ENCODE measurements around the gene CCDC150.

Gene CCDC150

DNA sequence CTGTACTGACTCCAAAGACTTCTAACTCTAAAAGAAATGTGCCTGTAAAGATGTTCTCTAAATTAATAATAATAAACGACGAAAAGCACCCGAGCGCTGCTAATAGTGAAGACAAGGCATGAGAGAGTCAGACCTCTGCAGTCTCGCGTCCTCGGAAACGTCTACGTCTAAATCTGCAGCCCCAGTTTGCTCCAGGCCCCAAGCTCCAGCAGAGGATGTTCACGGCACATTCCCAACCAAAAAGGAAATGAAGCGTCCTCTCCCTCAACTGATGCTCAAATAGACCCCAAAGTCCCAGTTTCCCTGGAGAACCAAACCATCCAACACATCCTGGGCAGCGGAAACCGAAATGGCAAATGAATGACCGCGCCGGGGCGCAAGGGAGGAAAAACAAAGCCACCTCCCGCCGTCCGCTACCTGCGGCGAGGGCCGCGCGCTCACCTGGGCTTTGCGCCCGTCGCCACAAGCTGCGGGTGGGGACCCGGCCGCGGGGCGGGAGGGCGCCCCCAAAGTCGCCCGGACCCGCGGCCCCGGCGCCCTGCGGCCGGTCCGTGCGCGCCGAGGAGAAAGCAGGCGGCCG lies 47.1 kb upstream of the CCDC150 start:
- peak overlapping the region; percentile 46; the same call in 1 of the 2 replicates for H2AFZ ChIP-seq (ENCODE audit: low read depth)
- peaks cover 8% of the 10 kb centered on the region for H3K4me1 ChIP-seq (ENCODE audit: low read depth, poor library complexity, severe bottlenecking)
- H3K36me3 ChIP-seq (ENCODE audit: insufficient read depth): no peaks in the 10 kb centered on the region
- H3K9ac ChIP-seq: peak overlapping the region; percentile 42; the same call in 1 of the 2 replicates
- no peaks in the 10 kb centered on the region for H4K20me1 ChIP-seq (ENCODE audit: insufficient read depth)
- H3K27me3 ChIP-seq (ENCODE audit: insufficient read depth, low read depth): no peaks in the 10 kb centered on the region
- peak overlapping the region; percentile 66 for H3K4me2 ChIP-seq
- H3K27ac ChIP-seq: no peak overlapping the region; the same call in 1 of the 2 replicates
- H3K79me2 ChIP-seq (ENCODE audit: insufficient read depth, low read depth): no peaks in the 10 kb centered on the region
- H3K4me3 ChIP-seq (IDR thresholded peaks at IDR 0.05; ENCODE audit: insufficient read depth, low read depth, low read length): peak overlapping the region; percentile 50
- TF ChIP-seq, protein P1, sequence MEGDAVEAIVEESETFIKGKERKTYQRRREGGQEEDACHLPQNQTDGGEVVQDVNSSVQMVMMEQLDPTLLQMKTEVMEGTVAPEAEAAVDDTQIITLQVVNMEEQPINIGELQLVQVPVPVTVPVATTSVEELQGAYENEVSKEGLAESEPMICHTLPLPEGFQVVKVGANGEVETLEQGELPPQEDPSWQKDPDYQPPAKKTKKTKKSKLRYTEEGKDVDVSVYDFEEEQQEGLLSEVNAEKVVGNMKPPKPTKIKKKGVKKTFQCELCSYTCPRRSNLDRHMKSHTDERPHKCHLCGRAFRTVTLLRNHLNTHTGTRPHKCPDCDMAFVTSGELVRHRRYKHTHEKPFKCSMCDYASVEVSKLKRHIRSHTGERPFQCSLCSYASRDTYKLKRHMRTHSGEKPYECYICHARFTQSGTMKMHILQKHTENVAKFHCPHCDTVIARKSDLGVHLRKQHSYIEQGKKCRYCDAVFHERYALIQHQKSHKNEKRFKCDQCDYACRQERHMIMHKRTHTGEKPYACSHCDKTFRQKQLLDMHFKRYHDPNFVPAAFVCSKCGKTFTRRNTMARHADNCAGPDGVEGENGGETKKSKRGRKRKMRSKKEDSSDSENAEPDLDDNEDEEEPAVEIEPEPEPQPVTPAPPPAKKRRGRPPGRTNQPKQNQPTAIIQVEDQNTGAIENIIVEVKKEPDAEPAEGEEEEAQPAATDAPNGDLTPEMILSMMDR (conservative IDR thresholded peaks at IDR 0.05; ENCODE audit: low read depth, low read length): no peak

- Histone ChIP-seq H3K27me3 (ENCODE audit: insufficient read depth, low read depth) (no peaks in the 10 kb centered on the region), H3K4me2 (peak within 1 kb of the TSS; percentile 66), H4K20me1 (ENCODE audit: insufficient read depth) (no peaks in the 10 kb centered on the region), H3K79me2 (ENCODE audit: insufficient read depth, low read depth) (no peaks in the 10 kb centered on the region), H3K9ac (peak within 1 kb of the TSS; percentile 43; the same call in 1 of the 2 replicates), H3K27ac (peak within 1 kb of the TSS; percentile 32; the same call in 1 of the 2 replicates), H3K36me3 (ENCODE audit: insufficient read depth) (no peaks in the 10 kb centered on the region), H3K4me3 (IDR thresholded peaks at IDR 0.05; ENCODE audit: insufficient read depth, low read depth, low read length) (peak within 1 kb of the TSS; percentile 50), H3K4me1 (ENCODE audit: low read depth, poor library complexity, severe bottlenecking) (peaks cover 8% of the 10 kb centered on the region), H2AFZ (ENCODE audit: low read depth) (peak within 1 kb of the TSS; percentile 78)
- TF ChIP-seq, protein P1 (conservative IDR thresholded peaks at IDR 0.05; ENCODE audit: low read depth, low read length): no peak
These were observed 46.3 kb upstream of the CCDC150 start, which contains the start of gene HECW2 for GRCh38 chr2:196592911-196593881. HECW2 (minus strand) TSS chr2:196593554.

DNA sequence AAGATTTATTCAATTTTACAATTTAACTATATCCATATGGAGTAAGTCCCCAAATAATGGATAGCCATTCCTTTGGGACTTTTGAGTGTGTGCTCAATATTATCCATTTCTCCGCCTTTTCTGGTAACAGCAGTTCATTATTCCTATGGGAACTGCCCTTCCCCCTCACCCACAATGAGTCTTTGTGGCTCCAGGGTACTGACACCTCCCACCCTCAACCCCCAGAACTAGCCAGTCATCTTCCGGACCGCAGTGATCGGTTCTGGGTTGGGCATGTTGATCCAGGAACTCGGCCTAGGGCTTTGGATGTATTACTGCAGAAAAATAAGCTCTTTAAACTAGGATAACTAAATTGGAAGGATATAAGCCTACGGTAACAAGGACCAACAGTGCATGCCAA lies 45.4 kb upstream of the CCDC150 start:
- Histone ChIP-seq H3K27me3 (ENCODE audit: insufficient read depth, low read depth) (no peaks in the 10 kb centered on the region), H3K9ac (no peak overlapping the region), H3K79me2 (ENCODE audit: insufficient read depth, low read depth) (no peaks in the 10 kb centered on the region), H3K4me2 (peak overlapping the region; percentile 25; the same call in 1 of the 2 replicates), H3K36me3 (ENCODE audit: insufficient read depth) (no peaks in the 10 kb centered on the region), H4K20me1 (ENCODE audit: insufficient read depth) (no peaks in the 10 kb centered on the region), H3K27ac (no peak overlapping the region), H3K4me1 (ENCODE audit: low read depth, poor library complexity, severe bottlenecking) (peaks cover 8% of the 10 kb centered on the region), H2AFZ (ENCODE audit: low read depth) (no peak overlapping the region), H3K4me3 (IDR thresholded peaks at IDR 0.05; ENCODE audit: insufficient read depth, low read depth, low read length) (no peak overlapping the region)
- TF ChIP-seq, protein P1 (conservative IDR thresholded peaks at IDR 0.05; ENCODE audit: low read depth, low read length): no peak

DNA sequence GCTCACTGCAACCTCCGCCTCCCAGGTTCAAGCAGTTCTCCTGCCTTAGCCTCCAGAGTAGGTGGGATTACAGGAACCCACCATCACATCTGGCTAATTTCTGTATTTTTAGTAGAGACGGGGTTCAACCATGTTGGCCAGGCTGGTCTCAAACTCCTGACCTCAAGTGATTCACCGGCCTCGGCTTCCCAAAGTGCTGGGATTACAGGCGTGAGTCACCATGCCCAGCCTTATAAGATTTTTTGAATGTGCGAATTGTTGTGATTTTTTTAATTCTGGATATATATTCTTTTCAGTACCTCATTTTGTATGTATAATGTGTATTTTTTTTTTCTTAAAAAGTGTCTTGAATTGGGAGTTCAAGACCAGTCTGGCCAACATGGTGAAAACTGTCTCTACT lies 42.0 kb upstream of the CCDC150 start:
- no peaks in the 10 kb centered on the region for H3K27me3 ChIP-seq (ENCODE audit: insufficient read depth, low read depth)
- H4K20me1 ChIP-seq (ENCODE audit: insufficient read depth): no peaks in the 10 kb centered on the region
- no peaks in the 10 kb centered on the region for H3K79me2 ChIP-seq (ENCODE audit: insufficient read depth, low read depth)
- no peak overlapping the region for H3K4me3 ChIP-seq (IDR thresholded peaks at IDR 0.05; ENCODE audit: insufficient read depth, low read depth, low read length)
- H3K27ac ChIP-seq: no peak overlapping the region
- H2AFZ ChIP-seq (ENCODE audit: low read depth): no peak overlapping the region
- H3K4me2 ChIP-seq: no peak overlapping the region
- TF ChIP-seq, protein P1 (conservative IDR thresholded peaks at IDR 0.05; ENCODE audit: low read depth, low read length): no peak
- H3K4me1 ChIP-seq (ENCODE audit: low read depth, poor library complexity, severe bottlenecking): no peaks in the 10 kb centered on the region
- H3K36me3 ChIP-seq (ENCODE audit: insufficient read depth): no peaks in the 10 kb centered on the region
- H3K9ac ChIP-seq: no peak overlapping the region
